ENCODE results near the gene KCNH1.

KCNH1 gene

GRCh38 chr1:210935905-210936304 lies 198.0 kb downstream of the KCNH1 start:
- Histone ChIP-seq H4K20me1 (ENCODE audit: insufficient read depth) (no peaks in the 10 kb centered on the region), H3K9ac (no peak overlapping the region), H3K27ac (no peak overlapping the region), H3K4me3 (IDR thresholded peaks at IDR 0.05; ENCODE audit: insufficient read depth, low read depth, low read length) (no peak overlapping the region), H3K27me3 (ENCODE audit: insufficient read depth, low read depth) (no peaks in the 10 kb centered on the region), H3K4me2 (no peak overlapping the region), H3K36me3 (ENCODE audit: insufficient read depth) (no peaks in the 10 kb centered on the region), H2AFZ (ENCODE audit: low read depth) (no peak overlapping the region), H3K4me1 (ENCODE audit: low read depth, poor library complexity, severe bottlenecking) (no peaks in the 10 kb centered on the region), H3K79me2 (ENCODE audit: insufficient read depth, low read depth) (no peaks in the 10 kb centered on the region)
- no peak for TF ChIP-seq CTCF (conservative IDR thresholded peaks at IDR 0.05; ENCODE audit: low read depth, low read length)

GRCh38 chr1:210932104-210932503 lies 201.8 kb downstream of the KCNH1 start:
- no peak for TF ChIP-seq CTCF (conservative IDR thresholded peaks at IDR 0.05; ENCODE audit: low read depth, low read length)
- Histone ChIP-seq H3K27ac (no peak overlapping the region), H3K27me3 (ENCODE audit: insufficient read depth, low read depth) (no peaks in the 10 kb centered on the region), H3K79me2 (ENCODE audit: insufficient read depth, low read depth) (no peaks in the 10 kb centered on the region), H3K36me3 (ENCODE audit: insufficient read depth) (no peaks in the 10 kb centered on the region), H3K9ac (no peak overlapping the region), H2AFZ (ENCODE audit: low read depth) (no peak overlapping the region), H3K4me3 (IDR thresholded peaks at IDR 0.05; ENCODE audit: insufficient read depth, low read depth, low read length) (no peak overlapping the region), H3K4me1 (ENCODE audit: low read depth, poor library complexity, severe bottlenecking) (no peaks in the 10 kb centered on the region), H4K20me1 (ENCODE audit: insufficient read depth) (no peaks in the 10 kb centered on the region), H3K4me2 (no peak overlapping the region)

- H4K20me1 ChIP-seq (ENCODE audit: insufficient read depth): no peaks in the 10 kb centered on the region
- H3K9ac ChIP-seq: no peak overlapping the region
- no peak overlapping the region for H2AFZ ChIP-seq (ENCODE audit: low read depth)
- H3K4me1 ChIP-seq (ENCODE audit: low read depth, poor library complexity, severe bottlenecking): no peaks in the 10 kb centered on the region
- no peak overlapping the region for H3K27ac ChIP-seq
- H3K4me2 ChIP-seq: no peak overlapping the region
- no peak overlapping the region for H3K4me3 ChIP-seq (IDR thresholded peaks at IDR 0.05; ENCODE audit: insufficient read depth, low read depth, low read length)
- H3K27me3 ChIP-seq (ENCODE audit: insufficient read depth, low read depth): no peaks in the 10 kb centered on the region
- TF ChIP-seq CTCF (conservative IDR thresholded peaks at IDR 0.05; ENCODE audit: low read depth, low read length): no peak
- H3K79me2 ChIP-seq (ENCODE audit: insufficient read depth, low read depth): no peaks in the 10 kb centered on the region
- no peaks in the 10 kb centered on the region for H3K36me3 ChIP-seq (ENCODE audit: insufficient read depth)
Observed at GRCh38 chr1:210922666-210923065, 211.3 kb downstream of the KCNH1 start.

GRCh38 chr1:210920716-210921694 lies 212.9 kb downstream of the KCNH1 start:
- Histone ChIP-seq H2AFZ (ENCODE audit: low read depth) (no peak overlapping the region), H3K36me3 (ENCODE audit: insufficient read depth) (no peaks in the 10 kb centered on the region), H3K4me2 (no peak overlapping the region), H3K79me2 (ENCODE audit: insufficient read depth, low read depth) (no peaks in the 10 kb centered on the region), H3K4me1 (ENCODE audit: low read depth, poor library complexity, severe bottlenecking) (no peaks in the 10 kb centered on the region), H3K27me3 (ENCODE audit: insufficient read depth, low read depth) (no peaks in the 10 kb centered on the region), H4K20me1 (ENCODE audit: insufficient read depth) (no peaks in the 10 kb centered on the region), H3K27ac (no peak overlapping the region), H3K4me3 (IDR thresholded peaks at IDR 0.05; ENCODE audit: insufficient read depth, low read depth, low read length) (no peak overlapping the region), H3K9ac (no peak overlapping the region)
- TF ChIP-seq CTCF (conservative IDR thresholded peaks at IDR 0.05; ENCODE audit: low read depth, low read length): no peak
